Raji (cell line): Measurements from ENCODE around the gene PLPPR3.

Experiments used
- POLR2A ChIP-seq: IDR thresholded peaks from 2 replicates; pipeline ENCODE4 v1.6.1; 2011; ENCODE audit warnings: low read depth, low read length, control low read depth; ENCODE audit not compliant: insufficient read depth

PLPPR3 gene

GRCh38 chr19:798415-799075 lies 23.2 kb downstream of the PLPPR3 start:
- TF ChIP-seq POLR2A, result no peak

- TF ChIP-seq POLR2A, result peak; percentile 3; the same call in 1 of the 2 replicates
Observed at GRCh38 chr19:797528-798414, 24.0 kb downstream of the PLPPR3 start.

- TF ChIP-seq POLR2A, result peak; percentile 71
Observed at GRCh38 chr19:796692-797527, 24.8 kb downstream of the PLPPR3 start, which contains the start of gene PTBP1. PTBP1 (plus strand) TSS chr19:797452; CDS start chr19:797498, 46 bp downstream.

- TF ChIP-seq POLR2A, result no peak
Observed at GRCh38 chr19:795691-796581, 25.8 kb downstream of the PLPPR3 start.

- TF ChIP-seq POLR2A, result no peak
Observed at GRCh38 chr19:795073-795611, 26.6 kb downstream of the PLPPR3 start.

- TF ChIP-seq POLR2A, result no peak
Observed at GRCh38 chr19:793806-794205, 27.9 kb downstream of the PLPPR3 start.

- TF ChIP-seq POLR2A, result no peak
Observed at GRCh38 chr19:792306-792885, 29.4 kb downstream of the PLPPR3 start.

GRCh38 chr19:791567-792305 lies 30.0 kb downstream of the PLPPR3 start:
- no peak for TF ChIP-seq POLR2A

GRCh38 chr19:791007-791566 lies 30.7 kb downstream of the PLPPR3 start:
- no peak for TF ChIP-seq POLR2A

- TF ChIP-seq POLR2A, result no peak
Observed at GRCh38 chr19:789701-790060, 32.1 kb downstream of the PLPPR3 start.

- no peak for TF ChIP-seq POLR2A
Observed at GRCh38 chr19:788983-789700, 32.6 kb downstream of the PLPPR3 start.

GRCh38 chr19:788686-788982 lies 33.1 kb downstream of the PLPPR3 start:
- TF ChIP-seq POLR2A, result no peak
